ENCODE results near the gene SLX4IP.

SLX4IP gene

DNA sequence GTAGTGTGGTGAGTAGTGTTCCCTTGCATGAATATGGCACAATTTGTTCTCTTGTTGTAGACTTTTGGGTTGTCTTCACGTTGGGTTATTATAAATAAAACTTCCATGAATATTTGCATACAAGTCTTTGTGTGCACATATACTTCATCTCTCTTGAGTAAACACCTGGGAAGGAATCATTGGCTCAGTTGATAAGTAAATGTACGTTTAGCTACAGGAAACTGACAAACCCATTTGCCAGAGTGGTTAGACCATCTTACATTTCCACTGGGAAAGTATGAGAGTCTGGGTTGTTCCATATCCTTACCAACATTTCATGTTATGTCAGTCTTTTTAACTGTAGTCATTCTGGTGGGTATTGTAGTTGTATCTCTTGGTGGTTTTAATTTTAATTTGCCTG is 119.2 kb downstream of the SLX4IP start:
- no peak for DNase-seq

DNA sequence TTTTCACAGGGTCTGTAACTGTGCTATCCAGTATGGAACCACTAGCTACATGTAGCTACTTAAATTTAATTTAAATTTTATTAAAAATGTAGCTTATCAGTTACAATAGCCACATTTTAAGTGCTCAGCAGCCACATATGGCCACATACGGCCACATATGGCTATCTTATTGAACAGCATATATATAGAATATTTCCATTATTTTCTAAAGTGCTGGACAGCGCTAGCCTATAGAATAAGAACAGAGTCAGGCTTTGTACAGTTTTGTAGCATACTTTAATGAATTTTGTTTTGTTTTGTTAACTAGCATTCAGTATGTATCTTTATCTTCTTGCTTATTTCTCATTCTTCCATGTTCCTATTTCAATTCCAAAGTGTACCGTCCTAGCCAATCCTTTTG is 120.3 kb downstream of the SLX4IP start:
- DNase-seq, result no peak

DNA sequence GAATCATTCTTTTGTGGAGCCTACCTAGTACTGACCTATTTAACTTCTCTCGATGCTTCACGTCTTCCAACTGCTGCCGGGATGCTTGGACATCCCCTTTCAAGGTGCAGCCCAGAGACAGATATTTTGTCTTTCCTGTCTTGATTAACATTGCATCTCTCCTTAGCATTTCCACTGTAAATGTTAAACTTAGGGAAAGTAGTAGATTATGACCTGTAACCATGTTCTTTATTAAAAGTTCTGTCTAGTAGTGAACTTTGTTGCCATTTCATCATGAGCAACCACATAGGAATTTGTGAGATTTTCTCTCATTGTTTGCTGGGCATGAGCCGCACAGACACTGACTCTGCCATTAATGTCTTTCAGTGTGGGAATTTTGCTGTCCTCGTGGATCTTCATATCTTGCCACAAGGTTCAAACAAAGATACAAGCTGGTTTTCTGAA is 120.8 kb downstream of the SLX4IP start:
- DNase-seq, result peak in 1 of 2 experiments; percentile 25

DNA sequence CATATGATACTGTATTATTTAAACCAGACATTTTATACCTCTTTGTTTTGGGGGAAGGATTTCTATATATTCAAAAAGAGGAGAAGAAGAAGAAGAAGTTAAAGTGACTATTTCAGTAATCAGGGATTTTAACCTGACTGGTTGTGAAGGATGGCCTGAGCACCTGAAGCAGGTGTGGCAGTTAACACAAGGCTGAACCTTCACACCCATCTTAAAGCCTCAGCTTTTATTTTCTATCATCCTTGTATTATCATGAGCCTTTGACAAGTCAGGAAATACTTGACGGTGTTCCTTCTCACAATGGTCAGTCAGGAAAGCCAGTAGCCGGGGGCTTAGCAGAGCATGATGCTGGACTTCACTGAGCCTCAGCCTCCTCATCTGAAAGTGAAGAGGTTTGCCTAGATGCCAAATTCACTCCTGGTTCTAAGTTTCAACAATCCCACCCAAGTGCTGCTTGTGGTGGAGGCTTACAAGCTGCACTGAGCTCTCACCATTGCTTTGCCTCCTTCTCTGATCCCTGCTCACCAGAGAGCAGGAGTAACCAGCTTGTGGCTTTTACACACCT is 121.5 kb downstream of the SLX4IP start:
- DNase-seq, result no peak

DNA sequence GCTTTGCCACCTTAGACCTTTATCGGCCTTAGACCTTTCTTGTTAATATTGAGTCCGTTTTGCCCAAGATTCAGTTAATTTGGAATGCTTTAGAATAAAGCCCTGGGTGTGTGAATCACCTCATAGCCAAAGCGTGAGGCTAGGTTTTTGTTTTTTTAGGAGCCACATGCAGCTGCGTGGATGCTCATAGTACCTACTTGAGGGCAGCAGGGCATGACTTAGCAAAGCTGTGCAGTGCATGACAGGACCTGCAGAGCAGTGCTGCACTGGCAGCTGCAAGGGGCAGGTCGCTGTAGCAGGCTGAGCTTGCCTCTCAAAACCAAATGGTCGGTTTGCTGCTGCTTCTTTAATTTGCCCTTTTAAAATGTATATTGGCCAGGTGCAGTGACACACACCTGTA is 122.6 kb downstream of the SLX4IP start:
- DNase-seq, result no peak

DNA sequence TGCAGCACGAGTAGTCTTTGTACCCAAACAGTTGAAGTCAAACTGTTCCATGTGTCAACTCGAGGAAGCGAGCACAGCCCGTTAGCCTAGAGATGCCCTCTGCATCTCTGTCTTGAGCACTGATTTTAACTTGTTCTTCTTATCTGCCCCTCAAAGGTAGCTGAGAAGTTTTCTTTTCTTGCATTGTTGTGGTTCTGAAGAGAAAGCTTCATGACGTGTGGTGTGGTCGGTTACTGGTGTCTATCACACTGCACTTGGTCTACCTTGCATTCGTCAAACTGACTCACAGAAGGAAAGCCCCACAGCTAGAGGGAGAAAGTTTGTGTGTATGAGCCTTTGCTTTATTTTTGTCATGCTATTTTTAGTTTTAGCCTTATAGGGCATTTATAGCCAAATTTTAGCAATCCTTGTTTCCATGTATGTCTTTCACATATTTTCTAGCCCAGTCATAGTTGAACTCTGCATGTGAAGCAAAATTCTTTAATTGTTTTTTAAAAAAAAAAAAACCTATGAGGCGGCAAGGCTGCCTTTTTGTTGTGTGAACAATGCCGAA is 123.6 kb downstream of the SLX4IP start:
- DNase-seq, result no peak

DNA sequence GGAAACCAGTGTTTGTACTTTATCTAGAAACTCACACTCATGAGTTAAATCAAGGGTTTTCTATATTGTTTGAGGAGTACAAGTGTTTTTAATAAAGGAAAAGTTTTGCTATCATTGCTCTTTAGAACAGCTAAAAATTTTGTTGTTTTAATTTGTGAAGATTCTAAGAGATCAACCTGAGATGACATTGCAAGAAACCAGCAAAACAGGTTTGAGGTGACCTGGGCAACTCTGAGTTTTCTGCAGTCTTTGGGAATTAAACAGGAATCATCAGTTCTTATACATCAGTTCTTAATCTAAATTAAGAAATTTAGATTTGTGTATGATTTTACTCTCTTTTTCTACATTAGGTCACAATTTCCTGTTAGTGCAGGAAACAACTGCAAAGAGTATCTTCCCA is 124.2 kb downstream of the SLX4IP start:
- DNase-seq, result no peak

DNA sequence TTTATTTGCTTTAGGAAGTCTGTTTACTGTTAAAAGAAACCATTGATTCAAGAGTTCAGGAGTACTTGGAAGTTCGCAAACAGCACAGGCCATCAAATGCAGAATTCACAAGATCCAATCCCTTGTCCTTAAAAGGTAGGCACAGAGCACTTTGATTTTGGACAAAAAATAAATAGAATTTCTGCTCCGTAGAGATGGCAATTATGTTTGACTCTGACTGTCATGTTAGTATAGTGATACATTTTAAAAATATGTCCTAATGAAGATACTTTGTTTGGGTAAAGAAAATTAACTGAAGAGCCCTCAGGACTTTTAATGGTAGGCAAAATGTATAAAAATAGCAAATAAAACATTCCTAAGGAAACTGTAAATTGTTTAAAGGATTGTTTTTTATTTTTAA is 125.6 kb downstream of the SLX4IP start:
- DNase-seq, result no peak

DNA sequence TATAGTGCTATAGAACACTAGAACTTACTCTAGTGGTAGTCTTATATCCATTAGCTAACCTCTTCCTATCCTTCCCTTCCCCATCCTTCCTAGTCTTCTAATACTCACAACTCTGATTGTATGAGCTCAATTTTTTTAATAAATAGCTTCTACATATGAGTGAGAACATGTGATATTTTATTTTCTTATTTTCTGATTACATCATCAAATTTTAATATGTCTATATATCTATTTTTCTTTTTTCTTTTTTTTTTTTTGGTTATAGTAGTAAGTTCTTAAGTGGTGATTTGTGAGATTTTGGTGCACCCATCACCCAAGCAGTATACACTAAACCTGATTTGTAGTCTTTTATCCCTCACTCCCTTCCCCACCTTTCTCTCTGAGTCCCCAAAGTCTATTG is 126.2 kb downstream of the SLX4IP start:
- DNase-seq, result no peak

DNA sequence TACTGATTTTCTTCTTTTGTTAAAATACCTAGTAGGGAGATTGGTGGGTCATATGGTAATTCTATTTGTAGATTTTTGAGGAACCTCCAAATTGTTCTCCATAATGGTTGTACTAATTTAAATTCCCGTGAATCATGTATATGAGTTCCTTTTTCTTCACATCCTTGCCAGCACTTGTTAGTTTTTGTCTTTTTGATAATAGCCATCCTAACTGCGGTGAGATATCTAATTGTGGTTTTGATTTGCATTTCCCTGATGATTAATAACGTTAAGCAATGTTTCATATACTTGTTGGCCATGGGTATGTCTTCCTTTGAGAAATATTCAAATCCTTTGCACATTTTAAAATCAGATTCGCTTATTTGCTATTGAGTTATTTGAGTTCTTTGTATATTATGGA is 127.8 kb downstream of the SLX4IP start:
- DNase-seq, result no peak

DNA sequence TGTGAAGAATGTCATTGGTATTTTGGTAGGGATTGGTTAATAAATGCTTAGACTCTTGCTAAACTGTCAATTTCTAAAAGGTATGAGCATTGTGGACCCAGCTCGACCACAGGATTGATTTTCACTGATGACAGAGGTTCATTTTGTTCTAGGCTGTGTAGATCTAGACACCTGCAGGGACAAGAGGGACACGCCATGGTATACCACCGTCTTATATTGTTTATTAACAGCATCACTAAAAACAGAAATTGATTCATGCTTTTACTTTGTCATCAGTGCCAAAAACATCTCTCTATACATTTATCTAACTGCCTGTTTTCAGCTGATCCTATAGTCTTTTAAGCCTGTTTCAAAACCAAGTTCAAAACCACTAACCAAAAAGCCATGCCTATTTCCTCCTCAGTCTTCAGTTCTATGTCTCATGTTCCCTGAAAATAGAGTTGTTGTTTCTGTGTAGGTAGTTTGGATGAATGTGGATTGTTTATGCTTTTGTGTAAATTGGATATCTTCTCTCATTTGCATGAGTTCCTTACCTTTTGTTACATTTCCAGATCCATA is 128.9 kb downstream of the SLX4IP start:
- DNase-seq, result no peak

DNA sequence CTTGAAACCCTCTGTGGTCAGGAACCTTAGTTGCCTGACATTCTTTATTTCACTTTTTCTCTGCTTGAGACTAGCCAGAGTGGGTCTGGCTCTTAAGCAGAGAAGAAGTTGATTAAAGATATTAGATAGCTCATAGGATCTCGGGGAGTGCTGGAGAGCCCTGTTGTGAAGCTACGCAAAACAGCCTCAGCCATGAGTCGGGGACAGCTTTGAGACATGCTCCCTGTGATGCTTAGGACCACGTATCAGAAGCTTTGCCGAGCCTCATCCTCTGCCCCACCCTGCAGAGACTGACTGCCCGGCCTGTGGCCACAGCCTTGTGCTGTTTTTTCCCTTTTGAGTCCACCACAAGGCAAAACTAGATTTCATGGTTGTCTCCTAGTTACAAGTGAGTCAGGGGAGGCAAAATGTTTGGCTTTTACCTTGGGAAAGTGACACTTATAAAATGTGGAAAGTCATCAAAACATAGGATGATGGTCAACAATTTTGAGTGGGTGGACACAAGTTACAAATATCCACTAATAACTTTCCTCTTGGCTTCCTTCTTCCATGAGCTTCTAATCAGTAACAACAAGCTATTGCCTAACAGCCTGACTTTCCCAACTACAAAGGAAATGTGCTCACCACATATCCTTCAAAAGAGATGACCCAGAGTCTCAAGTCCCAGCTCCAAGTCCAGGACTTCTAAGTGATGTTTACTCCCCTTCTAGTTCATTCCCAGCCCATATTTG is 130.3 kb downstream of the SLX4IP start:
- DNase-seq, result no peak

DNA sequence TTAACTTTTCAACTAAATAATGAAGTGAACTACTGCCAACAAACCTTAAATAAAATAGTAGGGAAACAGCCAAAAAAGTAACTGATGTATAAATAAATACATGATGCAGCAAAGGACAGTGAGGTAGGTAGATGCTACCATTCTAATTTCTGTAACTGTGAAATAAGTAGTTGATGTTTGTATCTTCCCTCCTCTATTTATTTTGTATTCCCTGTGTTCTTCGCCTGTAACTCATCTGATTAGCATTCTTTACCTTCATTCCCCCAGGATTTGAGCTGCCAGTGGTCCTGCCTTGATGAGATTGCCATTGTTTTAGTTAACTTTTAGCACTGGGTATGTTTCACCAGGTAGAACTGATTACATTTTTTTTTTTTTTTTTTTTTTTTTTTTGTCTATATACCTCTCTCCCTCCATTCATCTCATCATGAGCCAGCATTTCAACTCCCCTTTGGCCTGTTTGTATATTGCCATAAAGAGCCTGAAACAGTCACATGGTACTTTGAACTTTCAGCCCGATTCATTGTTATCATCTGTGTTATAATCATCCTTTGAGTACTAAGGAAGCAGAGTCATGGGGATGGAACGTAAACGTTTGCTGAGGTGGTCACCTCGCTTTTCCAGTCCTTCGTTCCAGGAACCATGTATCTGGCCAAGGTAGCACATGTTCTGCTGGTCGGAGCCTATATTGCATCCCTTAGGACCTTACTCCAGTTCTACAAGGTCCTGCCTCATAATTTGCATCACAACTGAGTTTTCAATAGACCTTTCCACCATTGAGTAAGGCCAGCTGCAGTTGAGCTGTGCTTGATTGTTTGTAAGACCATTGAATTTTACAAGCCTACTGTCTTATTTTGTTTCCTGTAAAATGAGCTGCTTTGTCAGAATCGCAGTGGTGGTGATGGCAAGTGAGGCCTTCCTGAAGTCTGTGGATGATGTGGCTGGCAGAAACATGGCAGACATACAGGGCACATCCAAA is 131.1 kb downstream of the SLX4IP start:
- DNase-seq, result no peak

DNA sequence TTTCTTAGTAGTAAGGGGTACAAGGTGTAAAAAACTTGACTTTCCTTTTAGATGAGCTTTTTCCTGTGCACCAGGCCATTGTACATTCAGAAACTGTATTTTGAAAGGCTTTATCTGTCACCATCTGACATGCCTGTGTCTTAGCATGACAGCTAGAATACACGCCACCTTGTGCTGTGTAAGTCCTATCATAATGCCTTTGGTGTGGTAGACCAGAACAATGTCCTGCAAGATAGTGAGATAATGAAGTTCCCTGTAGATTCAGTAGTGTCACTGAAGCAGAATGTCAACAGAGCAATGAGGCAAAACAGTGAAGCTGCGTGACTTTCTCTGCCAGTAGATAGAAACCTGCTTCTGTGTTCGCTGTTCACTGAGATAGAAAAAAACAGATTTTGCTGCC is 132.9 kb downstream of the SLX4IP start:
- DNase-seq, result no peak

DNA sequence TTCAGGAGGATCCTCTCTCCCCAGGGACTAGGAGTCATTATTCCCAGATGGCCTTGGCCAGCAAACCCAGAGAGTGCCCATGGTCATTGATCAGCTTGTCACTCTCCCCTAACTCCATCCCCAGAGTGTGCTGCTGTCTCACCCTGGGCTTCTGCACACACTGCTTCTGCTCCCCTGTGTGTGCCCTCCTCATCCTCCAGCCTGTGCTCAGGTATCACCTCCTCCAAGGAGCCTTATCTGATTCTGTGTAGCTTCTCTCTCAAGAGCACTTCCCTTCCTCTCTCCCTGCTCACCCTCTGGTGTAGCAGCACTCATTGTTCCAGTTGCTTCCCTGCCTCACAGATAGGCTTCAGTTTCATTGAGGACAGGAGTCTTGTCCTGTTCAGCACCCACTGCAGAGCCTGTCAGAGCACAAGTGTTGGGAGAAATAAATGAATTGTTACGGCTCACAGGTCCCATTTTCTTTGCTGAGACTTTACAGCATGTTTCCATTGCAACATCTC is 136.3 kb downstream of the SLX4IP start:
- no peak for DNase-seq

DNA sequence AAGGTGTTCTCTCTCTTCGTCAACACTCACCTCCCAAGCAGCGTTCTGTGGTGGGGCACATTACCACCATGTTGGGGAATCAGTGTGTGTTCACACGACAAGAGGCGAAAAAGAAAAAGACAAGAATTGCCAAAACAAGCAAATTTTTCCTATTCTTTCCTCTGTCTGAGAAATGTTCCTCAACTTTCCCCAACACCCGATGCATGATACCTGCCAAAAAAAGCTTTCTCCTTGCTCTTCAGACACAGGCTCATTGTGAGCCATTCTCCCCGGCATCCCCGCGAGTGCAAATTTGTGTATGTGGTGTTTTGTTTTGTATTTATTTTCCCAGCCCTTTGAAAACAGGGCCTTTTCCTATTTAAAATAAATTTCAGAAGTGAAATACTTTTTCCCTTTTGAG is 137.7 kb downstream of the SLX4IP start:
- DNase-seq, result no peak

DNA sequence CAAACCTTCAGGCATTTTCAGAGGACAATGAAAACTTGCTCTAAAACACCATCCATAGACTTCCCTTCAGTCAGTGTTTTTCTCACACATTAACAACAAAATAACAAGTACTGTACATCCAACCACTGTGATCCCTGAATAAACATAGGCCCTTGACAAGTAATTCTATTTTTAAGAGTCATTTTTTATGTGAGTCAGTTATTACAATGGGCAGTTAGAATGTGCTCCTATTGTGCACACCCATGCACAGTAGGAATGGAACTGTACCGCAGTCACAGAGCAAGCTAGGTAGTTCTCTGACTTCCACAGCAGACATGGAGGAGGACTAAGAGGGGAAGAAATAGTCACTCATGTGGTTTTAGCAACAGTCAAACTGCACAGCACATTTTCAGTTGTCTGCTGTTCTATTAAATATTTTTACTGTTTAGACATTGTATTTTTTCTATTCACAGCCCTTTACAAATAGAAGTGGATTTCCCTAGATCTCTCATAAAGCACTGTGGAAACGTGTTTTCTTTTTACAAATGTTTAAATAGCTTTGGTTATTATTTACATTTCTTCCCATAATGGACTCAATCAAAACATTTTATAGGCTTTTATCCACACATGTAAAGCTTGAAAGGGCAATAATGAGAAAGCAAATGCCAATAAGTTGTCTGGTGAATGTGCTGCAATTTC is 138.3 kb downstream of the SLX4IP start:
- DNase-seq, result no peak

DNA sequence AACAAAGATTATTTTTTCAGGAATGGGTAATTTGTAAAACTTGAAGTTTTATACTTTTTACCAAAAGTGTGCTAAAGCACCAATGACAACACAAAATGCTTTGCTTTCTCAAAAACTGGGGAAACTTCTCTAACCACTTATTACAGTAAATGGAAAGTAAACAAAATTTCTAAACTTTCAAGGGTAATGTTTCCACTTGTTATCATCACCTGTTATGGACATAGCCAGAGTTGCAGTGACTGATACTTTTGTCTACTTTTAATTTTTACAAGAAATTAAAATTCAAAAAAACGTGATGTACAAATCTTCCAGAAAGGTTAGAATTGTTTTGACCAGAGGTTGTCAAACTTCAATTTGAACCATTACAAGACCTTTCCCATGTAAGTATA is 138.8 kb downstream of the SLX4IP start:
- no peak for DNase-seq

DNA sequence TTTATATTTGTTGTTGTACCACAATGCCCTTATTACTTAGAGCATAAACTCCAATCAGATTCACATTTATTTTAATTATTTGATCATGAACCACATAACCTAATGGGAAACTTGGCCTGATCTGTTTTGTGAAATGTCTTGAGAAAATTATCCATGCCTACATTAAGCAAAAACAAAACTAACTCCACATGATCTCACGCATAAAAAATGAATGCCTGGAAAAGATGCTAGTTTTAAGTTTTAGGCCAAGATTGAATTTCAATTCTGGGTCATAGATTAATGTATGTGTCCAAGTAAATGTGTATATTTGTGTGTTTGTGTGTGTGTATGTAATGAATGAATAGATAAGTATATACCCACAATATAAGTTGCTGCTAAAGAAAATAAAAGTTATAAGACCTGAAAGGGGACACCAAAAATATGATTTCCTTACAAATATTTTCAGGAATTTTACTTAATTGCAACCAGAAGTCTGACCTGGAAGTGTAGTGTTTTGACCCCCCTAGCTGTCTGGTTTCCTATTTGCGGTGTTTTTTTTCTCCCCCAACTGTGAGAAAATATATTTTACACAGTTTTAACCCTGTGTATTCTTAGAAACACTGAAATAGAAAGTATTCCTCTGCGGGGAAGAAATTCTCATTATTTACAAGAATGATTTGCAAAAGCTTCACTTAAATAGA is 141.4 kb downstream of the SLX4IP start:
- no peak for DNase-seq

DNA sequence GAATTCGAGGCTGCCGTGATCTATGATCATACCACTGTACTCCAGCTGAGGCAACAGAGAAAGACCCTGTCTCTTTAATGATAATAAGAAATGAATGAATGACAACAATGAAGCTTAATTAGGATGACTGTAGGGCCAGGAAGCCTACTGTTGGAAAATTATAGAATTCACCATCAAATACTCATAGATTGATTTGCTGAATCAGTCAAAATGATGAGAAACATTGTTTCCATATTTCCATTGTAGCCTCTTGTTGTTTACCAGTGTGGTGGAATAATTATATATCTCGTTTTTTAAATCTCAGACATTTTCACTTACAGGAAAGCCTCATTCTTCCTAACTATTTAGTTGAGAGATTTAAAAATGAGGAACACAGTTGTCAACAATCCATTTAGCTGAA is 142.5 kb downstream of the SLX4IP start:
- DNase-seq, result no peak

DNA sequence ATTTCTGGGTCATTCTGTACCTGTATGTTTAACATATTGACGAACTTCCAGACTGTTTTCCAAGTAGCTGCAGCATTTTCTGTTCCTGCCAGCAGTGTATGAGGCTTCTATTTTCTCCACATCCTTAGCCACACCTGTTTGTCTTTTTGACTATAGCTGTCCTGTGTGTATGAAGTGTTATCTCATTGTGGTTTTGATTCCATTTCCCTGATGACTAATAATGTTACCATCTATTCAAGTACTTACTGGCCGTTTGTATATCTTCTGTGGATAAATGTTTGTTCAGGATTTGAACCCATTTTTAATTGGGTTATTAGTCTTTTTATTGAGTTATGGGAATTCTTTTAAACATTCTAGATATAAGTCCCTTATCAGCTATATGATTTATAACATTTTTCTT is 143.5 kb downstream of the SLX4IP start:
- peak in 1 of 2 experiments; percentile 90 for DNase-seq

DNA sequence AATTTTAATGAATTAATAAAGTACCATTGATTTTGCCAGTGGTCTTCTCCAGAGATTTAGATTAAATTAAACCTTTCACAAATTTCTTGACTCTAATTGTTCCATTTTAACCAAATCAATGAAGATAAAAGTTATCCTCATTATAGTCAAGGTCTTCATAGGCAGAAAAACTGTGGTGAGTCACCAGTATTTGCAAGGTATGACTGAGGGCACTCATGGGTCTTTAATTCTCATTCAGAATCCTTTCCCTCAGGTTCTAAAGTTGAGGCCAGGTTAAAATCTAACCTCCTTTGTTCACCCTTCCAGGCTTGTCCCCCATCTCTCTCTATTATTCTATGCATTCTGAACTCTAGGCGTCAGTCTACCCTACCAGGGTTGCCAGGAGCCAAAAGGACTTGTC is 144.8 kb downstream of the SLX4IP start:
- DNase-seq, result no peak

Measured in SW 1271 (cell line).